Keratinocyte (primary cell): ENCODE data around the gene LILRA6.

Experiments used
- EZH2 ChIP-seq: IDR thresholded peaks from one replicate; pipeline ENCODE4 v1.6.1; 2012; ENCODE audit warnings: inconsistent platforms, mild to moderate bottlenecking, low read length, moderate library complexity
- TF ChIP-seq, protein P1 (sequence below), 3 experiments: IDR thresholded peaks in 1 of 3; conservative IDR thresholded peaks in 1 of 3; optimal IDR thresholded peaks in 1 of 3; 2 replicates in 2 of 3; 3 replicates in 1 of 3; pipeline versions ENCODE3 to v1.5.1; 2011; ENCODE audit warnings: low read length in 3 of 3, mild to moderate bottlenecking in 3 of 3, moderate library complexity in 2 of 3, control low read depth in 1 of 3, inconsistent platforms in 1 of 3; ENCODE audit not compliant: insufficient read depth in 2 of 3; ENCODE audit errors: extremely low read depth in 1 of 3

DNA sequence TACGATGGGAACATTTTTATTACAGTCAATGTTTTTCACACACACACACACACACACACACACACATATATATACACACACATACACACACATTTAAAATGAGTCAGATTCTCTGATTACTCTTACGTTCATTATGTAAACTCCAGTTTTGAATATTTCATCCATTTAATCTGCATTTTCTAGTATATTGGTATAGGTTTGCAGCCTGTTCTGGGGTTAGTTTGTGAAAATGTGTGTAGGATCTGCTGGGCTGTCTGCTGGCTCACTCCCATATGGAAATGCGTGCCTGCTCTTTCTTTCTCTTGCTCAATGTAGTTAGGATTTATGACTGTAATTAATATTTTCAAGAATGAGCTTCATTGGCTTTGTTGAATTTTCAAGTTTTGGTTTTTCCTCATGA lies 31.2 kb upstream of the LILRA6 start:
- TF ChIP-seq, protein P1, sequence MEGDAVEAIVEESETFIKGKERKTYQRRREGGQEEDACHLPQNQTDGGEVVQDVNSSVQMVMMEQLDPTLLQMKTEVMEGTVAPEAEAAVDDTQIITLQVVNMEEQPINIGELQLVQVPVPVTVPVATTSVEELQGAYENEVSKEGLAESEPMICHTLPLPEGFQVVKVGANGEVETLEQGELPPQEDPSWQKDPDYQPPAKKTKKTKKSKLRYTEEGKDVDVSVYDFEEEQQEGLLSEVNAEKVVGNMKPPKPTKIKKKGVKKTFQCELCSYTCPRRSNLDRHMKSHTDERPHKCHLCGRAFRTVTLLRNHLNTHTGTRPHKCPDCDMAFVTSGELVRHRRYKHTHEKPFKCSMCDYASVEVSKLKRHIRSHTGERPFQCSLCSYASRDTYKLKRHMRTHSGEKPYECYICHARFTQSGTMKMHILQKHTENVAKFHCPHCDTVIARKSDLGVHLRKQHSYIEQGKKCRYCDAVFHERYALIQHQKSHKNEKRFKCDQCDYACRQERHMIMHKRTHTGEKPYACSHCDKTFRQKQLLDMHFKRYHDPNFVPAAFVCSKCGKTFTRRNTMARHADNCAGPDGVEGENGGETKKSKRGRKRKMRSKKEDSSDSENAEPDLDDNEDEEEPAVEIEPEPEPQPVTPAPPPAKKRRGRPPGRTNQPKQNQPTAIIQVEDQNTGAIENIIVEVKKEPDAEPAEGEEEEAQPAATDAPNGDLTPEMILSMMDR (optimal IDR thresholded peaks at IDR 0.05 in 1 of 3, IDR thresholded peaks at IDR 0.05 in 1 of 3, conservative IDR thresholded peaks at IDR 0.05 in 1 of 3; ENCODE audit: extremely low read depth in 1 of 3, insufficient read depth in 2 of 3, low read length in 3 of 3) = no peak
- no peak for TF ChIP-seq EZH2
